ENCODE data around the gene RFTN1.

DNA sequence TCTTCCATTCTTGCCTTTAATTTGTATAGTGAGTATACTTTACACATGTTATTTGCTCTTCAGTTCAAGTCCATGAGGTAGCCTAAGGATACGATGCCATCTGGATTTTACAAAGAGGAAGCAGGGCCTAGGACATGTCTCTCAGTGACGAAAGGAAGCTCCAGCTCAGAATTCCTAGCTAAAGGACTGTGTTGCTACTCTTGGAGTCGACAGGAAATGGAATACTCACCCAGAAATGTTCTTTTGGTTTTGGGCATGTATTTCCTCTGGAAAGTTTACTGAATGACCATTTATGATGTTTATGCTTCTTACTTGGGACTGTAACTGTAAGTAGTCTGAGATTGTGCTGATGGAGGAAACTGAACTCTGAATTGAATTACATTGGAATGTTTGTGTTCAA is 236.0 kb downstream of the RFTN1 start:
- no peak for TF ChIP-seq JUN (IDR thresholded peaks at IDR 0.05)
- TF ChIP-seq, protein P1, sequence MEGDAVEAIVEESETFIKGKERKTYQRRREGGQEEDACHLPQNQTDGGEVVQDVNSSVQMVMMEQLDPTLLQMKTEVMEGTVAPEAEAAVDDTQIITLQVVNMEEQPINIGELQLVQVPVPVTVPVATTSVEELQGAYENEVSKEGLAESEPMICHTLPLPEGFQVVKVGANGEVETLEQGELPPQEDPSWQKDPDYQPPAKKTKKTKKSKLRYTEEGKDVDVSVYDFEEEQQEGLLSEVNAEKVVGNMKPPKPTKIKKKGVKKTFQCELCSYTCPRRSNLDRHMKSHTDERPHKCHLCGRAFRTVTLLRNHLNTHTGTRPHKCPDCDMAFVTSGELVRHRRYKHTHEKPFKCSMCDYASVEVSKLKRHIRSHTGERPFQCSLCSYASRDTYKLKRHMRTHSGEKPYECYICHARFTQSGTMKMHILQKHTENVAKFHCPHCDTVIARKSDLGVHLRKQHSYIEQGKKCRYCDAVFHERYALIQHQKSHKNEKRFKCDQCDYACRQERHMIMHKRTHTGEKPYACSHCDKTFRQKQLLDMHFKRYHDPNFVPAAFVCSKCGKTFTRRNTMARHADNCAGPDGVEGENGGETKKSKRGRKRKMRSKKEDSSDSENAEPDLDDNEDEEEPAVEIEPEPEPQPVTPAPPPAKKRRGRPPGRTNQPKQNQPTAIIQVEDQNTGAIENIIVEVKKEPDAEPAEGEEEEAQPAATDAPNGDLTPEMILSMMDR (IDR thresholded peaks at IDR 0.05), result no peak
- no peak for TF ChIP-seq POLR2A (IDR thresholded peaks at IDR 0.05; ENCODE audit: low read length)
- no peak for TF ChIP-seq RFX5 (IDR thresholded peaks at IDR 0.05)
- TF ChIP-seq FOSL2 (IDR thresholded peaks at IDR 0.05), result no peak
- TF ChIP-seq FOSL2 (CRISPR knock-in tag; IDR thresholded peaks at IDR 0.05), result no peak
- no peak for TF ChIP-seq RAD21 (conservative IDR thresholded peaks at IDR 0.05 in 1 of 2, IDR thresholded peaks at IDR 0.05 in 1 of 2)
- no peak for TF ChIP-seq CHD2 (IDR thresholded peaks at IDR 0.05; ENCODE audit: low read length, partially characterized antibody)
- TF ChIP-seq, protein P2, sequence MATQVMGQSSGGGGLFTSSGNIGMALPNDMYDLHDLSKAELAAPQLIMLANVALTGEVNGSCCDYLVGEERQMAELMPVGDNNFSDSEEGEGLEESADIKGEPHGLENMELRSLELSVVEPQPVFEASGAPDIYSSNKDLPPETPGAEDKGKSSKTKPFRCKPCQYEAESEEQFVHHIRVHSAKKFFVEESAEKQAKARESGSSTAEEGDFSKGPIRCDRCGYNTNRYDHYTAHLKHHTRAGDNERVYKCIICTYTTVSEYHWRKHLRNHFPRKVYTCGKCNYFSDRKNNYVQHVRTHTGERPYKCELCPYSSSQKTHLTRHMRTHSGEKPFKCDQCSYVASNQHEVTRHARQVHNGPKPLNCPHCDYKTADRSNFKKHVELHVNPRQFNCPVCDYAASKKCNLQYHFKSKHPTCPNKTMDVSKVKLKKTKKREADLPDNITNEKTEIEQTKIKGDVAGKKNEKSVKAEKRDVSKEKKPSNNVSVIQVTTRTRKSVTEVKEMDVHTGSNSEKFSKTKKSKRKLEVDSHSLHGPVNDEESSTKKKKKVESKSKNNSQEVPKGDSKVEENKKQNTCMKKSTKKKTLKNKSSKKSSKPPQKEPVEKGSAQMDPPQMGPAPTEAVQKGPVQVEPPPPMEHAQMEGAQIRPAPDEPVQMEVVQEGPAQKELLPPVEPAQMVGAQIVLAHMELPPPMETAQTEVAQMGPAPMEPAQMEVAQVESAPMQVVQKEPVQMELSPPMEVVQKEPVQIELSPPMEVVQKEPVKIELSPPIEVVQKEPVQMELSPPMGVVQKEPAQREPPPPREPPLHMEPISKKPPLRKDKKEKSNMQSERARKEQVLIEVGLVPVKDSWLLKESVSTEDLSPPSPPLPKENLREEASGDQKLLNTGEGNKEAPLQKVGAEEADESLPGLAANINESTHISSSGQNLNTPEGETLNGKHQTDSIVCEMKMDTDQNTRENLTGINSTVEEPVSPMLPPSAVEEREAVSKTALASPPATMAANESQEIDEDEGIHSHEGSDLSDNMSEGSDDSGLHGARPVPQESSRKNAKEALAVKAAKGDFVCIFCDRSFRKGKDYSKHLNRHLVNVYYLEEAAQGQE (IDR thresholded peaks at IDR 0.05), result no peak
- TF ChIP-seq NFE2L2 (conservative IDR thresholded peaks at IDR 0.05; ENCODE audit: low read length), result no peak
- TF ChIP-seq JUNB (IDR thresholded peaks at IDR 0.05), result no peak
- TF ChIP-seq EHF (CRISPR knock-in tag; IDR thresholded peaks at IDR 0.05), result no peak
- TF ChIP-seq CEBPB (IDR thresholded peaks at IDR 0.05), result no peak
- TF ChIP-seq HOXA7 (CRISPR knock-in tag; IDR thresholded peaks at IDR 0.05), result no peak
